Measurements from ENCODE around the gene CSRP3. TPM values are rescaled to one million over a fixed set of nuclear protein-coding genes. Genes with fewer than 3 reads are reported as not detected.

Gene CSRP3
- total RNA-seq, 4 donors from 2014 or later = not detected

- TF ChIP-seq, protein P1, sequence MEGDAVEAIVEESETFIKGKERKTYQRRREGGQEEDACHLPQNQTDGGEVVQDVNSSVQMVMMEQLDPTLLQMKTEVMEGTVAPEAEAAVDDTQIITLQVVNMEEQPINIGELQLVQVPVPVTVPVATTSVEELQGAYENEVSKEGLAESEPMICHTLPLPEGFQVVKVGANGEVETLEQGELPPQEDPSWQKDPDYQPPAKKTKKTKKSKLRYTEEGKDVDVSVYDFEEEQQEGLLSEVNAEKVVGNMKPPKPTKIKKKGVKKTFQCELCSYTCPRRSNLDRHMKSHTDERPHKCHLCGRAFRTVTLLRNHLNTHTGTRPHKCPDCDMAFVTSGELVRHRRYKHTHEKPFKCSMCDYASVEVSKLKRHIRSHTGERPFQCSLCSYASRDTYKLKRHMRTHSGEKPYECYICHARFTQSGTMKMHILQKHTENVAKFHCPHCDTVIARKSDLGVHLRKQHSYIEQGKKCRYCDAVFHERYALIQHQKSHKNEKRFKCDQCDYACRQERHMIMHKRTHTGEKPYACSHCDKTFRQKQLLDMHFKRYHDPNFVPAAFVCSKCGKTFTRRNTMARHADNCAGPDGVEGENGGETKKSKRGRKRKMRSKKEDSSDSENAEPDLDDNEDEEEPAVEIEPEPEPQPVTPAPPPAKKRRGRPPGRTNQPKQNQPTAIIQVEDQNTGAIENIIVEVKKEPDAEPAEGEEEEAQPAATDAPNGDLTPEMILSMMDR (IDR thresholded peaks at IDR 0.05; ENCODE audit: low read depth) = no peak
These were observed 36.9 kb downstream of the CSRP3 start for GRCh38 chr11:19164881-19165280.

- TF ChIP-seq, protein P1 (IDR thresholded peaks at IDR 0.05; ENCODE audit: low read depth) = no peak
These were observed 37.4 kb downstream of the CSRP3 start for GRCh38 chr11:19164230-19164855.

GRCh38 chr11:19163617-19164016, 38.2 kb downstream of the CSRP3 start:
- TF ChIP-seq, protein P1 (IDR thresholded peaks at IDR 0.05; ENCODE audit: low read depth) = no peak

- TF ChIP-seq, protein P1 (IDR thresholded peaks at IDR 0.05; ENCODE audit: low read depth) = no peak
These were observed 38.8 kb downstream of the CSRP3 start for GRCh38 chr11:19162951-19163505.

GRCh38 chr11:19161651-19162050, 40.1 kb downstream of the CSRP3 start:
- TF ChIP-seq, protein P1 (IDR thresholded peaks at IDR 0.05; ENCODE audit: low read depth) = no peak

GRCh38 chr11:19160847-19161246, 40.9 kb downstream of the CSRP3 start:
- TF ChIP-seq, protein P1 (IDR thresholded peaks at IDR 0.05; ENCODE audit: low read depth) = no peak

DNA sequence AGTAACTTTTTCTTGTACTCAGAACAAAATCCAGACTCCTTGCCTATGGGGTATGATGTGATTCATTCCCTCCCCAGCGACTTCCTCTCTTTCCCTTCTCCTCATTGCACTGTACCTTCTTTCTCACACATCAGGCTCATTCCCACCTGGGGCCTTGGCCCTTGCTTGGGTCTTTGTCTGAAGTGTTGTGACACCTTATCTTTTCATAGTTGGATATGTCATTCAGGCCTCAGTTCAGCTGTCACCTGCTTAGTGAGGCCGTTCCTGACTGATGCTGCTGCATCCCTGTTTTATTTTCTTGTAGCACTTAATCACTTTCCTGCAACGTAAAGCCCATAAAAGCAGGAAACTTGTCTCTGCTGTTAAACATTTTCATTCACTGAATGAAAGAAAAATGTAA, 44.9 kb downstream of the CSRP3 start:
- TF ChIP-seq, protein P1 (IDR thresholded peaks at IDR 0.05; ENCODE audit: low read depth) = no peak

Measured in subcutaneous adipose tissue (tissue), 4 donors.